ENCODE data around the gene ZNF367.

DNA sequence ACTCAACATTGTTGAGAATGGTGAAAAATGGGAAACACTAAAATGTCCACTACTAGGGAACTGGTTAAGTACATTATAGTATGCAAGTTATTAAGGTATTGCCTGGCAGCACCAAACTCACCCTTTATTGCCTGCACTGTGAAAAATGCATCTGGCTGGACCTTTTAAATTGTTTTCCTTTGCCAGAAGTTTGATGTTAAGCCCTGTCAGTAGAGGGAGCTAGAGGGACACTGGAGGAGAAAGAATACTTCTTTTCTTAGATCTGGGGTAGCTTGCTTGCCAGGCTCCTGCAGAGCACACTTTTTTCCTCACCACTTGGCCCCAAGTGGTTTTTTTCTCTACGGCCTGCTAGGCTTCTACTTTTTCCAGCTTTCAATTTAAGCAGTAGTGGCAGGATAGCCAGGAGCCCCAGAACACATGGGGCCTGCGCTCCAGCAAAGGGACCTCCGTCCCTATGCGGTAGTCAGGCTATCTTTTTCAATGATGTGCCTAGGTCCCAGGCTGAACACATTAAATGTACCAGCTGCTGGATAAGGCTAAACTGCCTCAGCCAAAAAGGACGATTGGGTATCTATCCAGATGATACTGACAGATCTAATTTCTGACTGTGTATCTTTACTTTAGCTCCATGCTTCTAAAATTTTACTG is 23.8 kb upstream of the ZNF367 start:
- TF ChIP-seq CHD4 (IDR thresholded peaks at IDR 0.05; ENCODE audit: insufficient read depth, insufficient replicate concordance, low read depth, low read length, poor library complexity, severe bottlenecking) = no peak
- no peak for TF ChIP-seq ZNF165 (CRISPR knock-in tag; IDR thresholded peaks at IDR 0.05; ENCODE audit: borderline replicate concordance)
- TF ChIP-seq HDAC6 (IDR thresholded peaks at IDR 0.05; ENCODE audit: low read depth, low read length) = no peak
- no peak for TF ChIP-seq JUND (IDR thresholded peaks at IDR 0.05; ENCODE audit: borderline replicate concordance, low read depth, low read length)
- no peak for TF ChIP-seq JUND (tag; IDR thresholded peaks at IDR 0.05; ENCODE audit: borderline replicate concordance, low read depth, low read length)
- TF ChIP-seq RFX5 (IDR thresholded peaks at IDR 0.05; ENCODE audit: low read depth, low read length) = no peak
- no peak for TF ChIP-seq JUN (IDR thresholded peaks at IDR 0.05; ENCODE audit: borderline replicate concordance, low read depth, low read length)
- TF ChIP-seq JUN (CRISPR knock-in tag; IDR thresholded peaks at IDR 0.05; ENCODE audit: borderline replicate concordance) = no peak
- TF ChIP-seq IRF2 (CRISPR knock-in tag; IDR thresholded peaks at IDR 0.05) = no peak
- no peak for TF ChIP-seq SMARCE1 (IDR thresholded peaks at IDR 0.05)
- no peak for TF ChIP-seq ZNF311 (CRISPR knock-in tag; IDR thresholded peaks at IDR 0.05)
- TF ChIP-seq, protein P1, sequence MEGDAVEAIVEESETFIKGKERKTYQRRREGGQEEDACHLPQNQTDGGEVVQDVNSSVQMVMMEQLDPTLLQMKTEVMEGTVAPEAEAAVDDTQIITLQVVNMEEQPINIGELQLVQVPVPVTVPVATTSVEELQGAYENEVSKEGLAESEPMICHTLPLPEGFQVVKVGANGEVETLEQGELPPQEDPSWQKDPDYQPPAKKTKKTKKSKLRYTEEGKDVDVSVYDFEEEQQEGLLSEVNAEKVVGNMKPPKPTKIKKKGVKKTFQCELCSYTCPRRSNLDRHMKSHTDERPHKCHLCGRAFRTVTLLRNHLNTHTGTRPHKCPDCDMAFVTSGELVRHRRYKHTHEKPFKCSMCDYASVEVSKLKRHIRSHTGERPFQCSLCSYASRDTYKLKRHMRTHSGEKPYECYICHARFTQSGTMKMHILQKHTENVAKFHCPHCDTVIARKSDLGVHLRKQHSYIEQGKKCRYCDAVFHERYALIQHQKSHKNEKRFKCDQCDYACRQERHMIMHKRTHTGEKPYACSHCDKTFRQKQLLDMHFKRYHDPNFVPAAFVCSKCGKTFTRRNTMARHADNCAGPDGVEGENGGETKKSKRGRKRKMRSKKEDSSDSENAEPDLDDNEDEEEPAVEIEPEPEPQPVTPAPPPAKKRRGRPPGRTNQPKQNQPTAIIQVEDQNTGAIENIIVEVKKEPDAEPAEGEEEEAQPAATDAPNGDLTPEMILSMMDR (IDR thresholded peaks at IDR 0.05 in 2 of 3, conservative IDR thresholded peaks at IDR 0.05 in 1 of 3; ENCODE audit: insufficient read depth in 2 of 3, low read depth in 1 of 3, low read length in 3 of 3) = peak; percentile 76 to 90 (median 80)
- TF ChIP-seq, protein P2, sequence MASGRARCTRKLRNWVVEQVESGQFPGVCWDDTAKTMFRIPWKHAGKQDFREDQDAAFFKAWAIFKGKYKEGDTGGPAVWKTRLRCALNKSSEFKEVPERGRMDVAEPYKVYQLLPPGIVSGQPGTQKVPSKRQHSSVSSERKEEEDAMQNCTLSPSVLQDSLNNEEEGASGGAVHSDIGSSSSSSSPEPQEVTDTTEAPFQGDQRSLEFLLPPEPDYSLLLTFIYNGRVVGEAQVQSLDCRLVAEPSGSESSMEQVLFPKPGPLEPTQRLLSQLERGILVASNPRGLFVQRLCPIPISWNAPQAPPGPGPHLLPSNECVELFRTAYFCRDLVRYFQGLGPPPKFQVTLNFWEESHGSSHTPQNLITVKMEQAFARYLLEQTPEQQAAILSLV (tag; IDR thresholded peaks at IDR 0.05) = no peak
- no peak for TF ChIP-seq ASH1L (IDR thresholded peaks at IDR 0.05; ENCODE audit: borderline replicate concordance, low read depth, partially characterized antibody)
- no peak for TF ChIP-seq ZNF583 (CRISPR knock-in tag; IDR thresholded peaks at IDR 0.05)
- no peak for TF ChIP-seq ZNF76 (CRISPR knock-in tag; IDR thresholded peaks at IDR 0.05; ENCODE audit: borderline replicate concordance)

All from K562 (cell line).